GM12801 (cell line): ENCODE results near the gene LRRC15.

Experiments used
- CTCF ChIP-seq: IDR thresholded peaks from one replicate; pipeline ENCODE4 v1.5.1; 2011; ENCODE audit warnings: control low read depth; ENCODE audit not compliant: insufficient read length; ENCODE audit errors: extremely low read depth

Gene LRRC15

GRCh38 chr3:194315088-194315964, 54.2 kb downstream of the LRRC15 start:
- no peak for TF ChIP-seq CTCF

GRCh38 chr3:194314388-194315068, 55.0 kb downstream of the LRRC15 start:
- TF ChIP-seq CTCF, result no peak

- no peak for TF ChIP-seq CTCF
Observed at GRCh38 chr3:194313560-194314387, 55.8 kb downstream of the LRRC15 start.

GRCh38 chr3:194312743-194313281, 56.7 kb downstream of the LRRC15 start:
- TF ChIP-seq CTCF, result no peak

- TF ChIP-seq CTCF, result no peak
Observed at GRCh38 chr3:194312186-194312742, 57.3 kb downstream of the LRRC15 start.

GRCh38 chr3:194311000-194311399, 58.5 kb downstream of the LRRC15 start:
- TF ChIP-seq CTCF, result no peak
